ENCODE data around the gene COL27A1. TPM values are rescaled to one million over a fixed set of nuclear protein-coding genes. Genes with fewer than 3 reads are reported as not detected.

The COL27A1 gene
- total RNA-seq, 1 donor from 2014 or later: 4.3 TPM

GRCh38 chr9:114307899-114308267 lies 152.5 kb downstream of the COL27A1 start:
- H4K20me1 ChIP-seq (ENCODE audit: low read depth): no peaks in the 10 kb centered on the region
- H3K9ac ChIP-seq: no peak overlapping the region
- H3K36me3 ChIP-seq: no peaks in the 10 kb centered on the region
- no peaks in the 10 kb centered on the region for H3K9me3 ChIP-seq (ENCODE audit: low read depth)
- H3F3A ChIP-seq (ENCODE audit: low read depth): no peaks in the 10 kb centered on the region
- Mint-ChIP-seq H3K27ac (no peak overlapping the region), H3K4me1 (peaks cover 4% of the 10 kb centered on the region), H3K27me3 (ENCODE audit: insufficient read depth, low read depth) (peaks cover 3% of the 10 kb centered on the region), H3K4me3 (no peak overlapping the region), H3K36me3 (peaks cover 2% of the 10 kb centered on the region), H3K9me3 (no peaks in the 10 kb centered on the region)
- no peak overlapping the region for H3K4me2 ChIP-seq
- H3K4me3 ChIP-seq: no peak overlapping the region
- no peak overlapping the region for H3K27ac ChIP-seq
- H2AFZ ChIP-seq (replicated peaks): no peak overlapping the region
- H3K27me3 ChIP-seq: no peaks in the 10 kb centered on the region
- no peaks in the 10 kb centered on the region for H3K79me2 ChIP-seq (ENCODE audit: low read depth)
- TF ChIP-seq EZH2phosphoT487 (IDR thresholded peaks at IDR 0.05) (no peak), EZH2 (IDR thresholded peaks at IDR 0.05) (no peak), CTCF (IDR thresholded peaks at IDR 0.05) (no peak)
- DNase-seq (ENCODE audit: low spot score): no peak
- H3K4me1 ChIP-seq: no peaks in the 10 kb centered on the region

GRCh38 chr9:114308361-114308950 lies 153.1 kb downstream of the COL27A1 start:
- Mint-ChIP-seq H3K36me3 (peaks cover 2% of the 10 kb centered on the region), H3K4me3 (no peak overlapping the region), H3K27me3 (ENCODE audit: insufficient read depth, low read depth) (peaks cover 3% of the 10 kb centered on the region), H3K9me3 (no peaks in the 10 kb centered on the region), H3K27ac (no peak overlapping the region), H3K4me1 (peaks cover 4% of the 10 kb centered on the region)
- no peaks in the 10 kb centered on the region for H3F3A ChIP-seq (ENCODE audit: low read depth)
- no peak overlapping the region for H3K4me3 ChIP-seq
- H3K4me1 ChIP-seq: no peaks in the 10 kb centered on the region
- H3K9ac ChIP-seq: no peak overlapping the region
- DNase-seq (ENCODE audit: low spot score): no peak
- H2AFZ ChIP-seq (replicated peaks): no peak overlapping the region
- no peaks in the 10 kb centered on the region for H3K27me3 ChIP-seq
- no peaks in the 10 kb centered on the region for H3K79me2 ChIP-seq (ENCODE audit: low read depth)
- TF ChIP-seq EZH2 (IDR thresholded peaks at IDR 0.05) (no peak), EZH2phosphoT487 (IDR thresholded peaks at IDR 0.05) (no peak), CTCF (IDR thresholded peaks at IDR 0.05) (no peak)
- no peaks in the 10 kb centered on the region for H4K20me1 ChIP-seq (ENCODE audit: low read depth)
- no peak overlapping the region for H3K4me2 ChIP-seq
- no peaks in the 10 kb centered on the region for H3K9me3 ChIP-seq (ENCODE audit: low read depth)
- H3K27ac ChIP-seq: no peak overlapping the region
- no peaks in the 10 kb centered on the region for H3K36me3 ChIP-seq

GRCh38 chr9:114309096-114309495 lies 153.8 kb downstream of the COL27A1 start:
- H3K9ac ChIP-seq: no peak overlapping the region
- no peak for DNase-seq (ENCODE audit: low spot score)
- H2AFZ ChIP-seq (replicated peaks): no peak overlapping the region
- no peaks in the 10 kb centered on the region for H3K9me3 ChIP-seq (ENCODE audit: low read depth)
- Mint-ChIP-seq H3K27me3 (ENCODE audit: insufficient read depth, low read depth) (peaks cover 3% of the 10 kb centered on the region), H3K9me3 (no peaks in the 10 kb centered on the region), H3K4me3 (no peak overlapping the region), H3K27ac (no peak overlapping the region), H3K36me3 (peaks cover 2% of the 10 kb centered on the region), H3K4me1 (peaks cover 4% of the 10 kb centered on the region)
- H3K36me3 ChIP-seq: no peaks in the 10 kb centered on the region
- no peak overlapping the region for H3K4me2 ChIP-seq
- no peaks in the 10 kb centered on the region for H3K4me1 ChIP-seq
- H3K79me2 ChIP-seq (ENCODE audit: low read depth): no peaks in the 10 kb centered on the region
- TF ChIP-seq EZH2phosphoT487 (IDR thresholded peaks at IDR 0.05): no peak
- TF ChIP-seq EZH2 (IDR thresholded peaks at IDR 0.05): no peak
- TF ChIP-seq CTCF (IDR thresholded peaks at IDR 0.05): no peak
- no peak overlapping the region for H3K27ac ChIP-seq
- no peaks in the 10 kb centered on the region for H4K20me1 ChIP-seq (ENCODE audit: low read depth)
- no peak overlapping the region for H3K4me3 ChIP-seq
- no peaks in the 10 kb centered on the region for H3F3A ChIP-seq (ENCODE audit: low read depth)
- no peaks in the 10 kb centered on the region for H3K27me3 ChIP-seq
